HG03066 (cell line): ENCODE data around the gene PAWR.

ENCODE experiments used
- ATAC-seq: cut with Tn5 transposase; IDR thresholded peaks from one replicate; pipeline ENCODE4 v1.9.1; 2021; ENCODE audit warnings: low read depth; ENCODE audit not compliant: unreplicated experiment

PAWR gene

GRCh38 chr12:79690638-79691510 is at the start of gene PAWR:
Gene PAWR (minus strand): TSS chr12:79690964. CDS start chr12:79690244, 720 bp downstream.
- ATAC-seq, result peak; percentile 62

- ATAC-seq, result no peak
Observed at GRCh38 chr12:79737875-79738718, 47.3 kb upstream of the PAWR start.

DNA sequence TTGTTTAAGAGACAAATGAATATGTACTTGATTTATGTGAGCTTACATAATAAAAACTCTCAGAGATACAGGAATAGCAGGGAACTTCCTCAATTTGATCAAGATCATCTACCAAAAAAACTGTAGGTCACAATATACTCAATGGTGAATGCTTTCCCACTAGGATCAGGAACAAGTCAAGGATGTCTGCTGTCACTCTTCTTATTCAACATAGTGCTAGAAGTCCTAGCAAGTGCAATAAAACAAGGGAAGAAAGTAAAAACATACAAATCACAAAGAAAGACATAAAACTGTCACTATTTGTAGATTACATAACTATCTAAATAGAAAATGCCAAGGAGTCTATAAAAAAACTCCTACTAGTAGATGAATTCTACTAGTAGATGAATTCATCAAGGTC is 41.9 kb upstream of the PAWR start:
- ATAC-seq, result no peak

DNA sequence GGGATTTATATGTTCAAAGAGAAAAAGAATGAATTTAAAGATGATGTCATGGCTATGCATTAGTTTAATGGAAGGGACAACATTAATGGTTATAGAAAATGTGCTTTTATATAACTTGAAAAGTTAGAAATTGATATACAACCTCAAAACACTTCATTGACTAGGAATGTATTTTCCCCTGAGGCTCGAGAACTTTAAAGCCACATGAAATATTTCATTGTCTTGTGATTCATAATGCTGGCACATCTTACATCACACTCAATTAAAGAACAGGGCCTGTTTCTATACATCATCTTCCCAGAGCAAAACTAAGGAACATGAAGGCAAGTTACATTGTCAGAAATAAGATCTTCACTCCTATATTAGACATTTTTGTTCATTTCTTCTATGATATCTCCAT is 35.2 kb upstream of the PAWR start:
- no peak for ATAC-seq

GRCh38 chr12:79717006-79717405 is 26.2 kb upstream of the PAWR start:
- ATAC-seq, result no peak

GRCh38 chr12:79715308-79715707 is 24.5 kb upstream of the PAWR start:
- ATAC-seq, result no peak

DNA sequence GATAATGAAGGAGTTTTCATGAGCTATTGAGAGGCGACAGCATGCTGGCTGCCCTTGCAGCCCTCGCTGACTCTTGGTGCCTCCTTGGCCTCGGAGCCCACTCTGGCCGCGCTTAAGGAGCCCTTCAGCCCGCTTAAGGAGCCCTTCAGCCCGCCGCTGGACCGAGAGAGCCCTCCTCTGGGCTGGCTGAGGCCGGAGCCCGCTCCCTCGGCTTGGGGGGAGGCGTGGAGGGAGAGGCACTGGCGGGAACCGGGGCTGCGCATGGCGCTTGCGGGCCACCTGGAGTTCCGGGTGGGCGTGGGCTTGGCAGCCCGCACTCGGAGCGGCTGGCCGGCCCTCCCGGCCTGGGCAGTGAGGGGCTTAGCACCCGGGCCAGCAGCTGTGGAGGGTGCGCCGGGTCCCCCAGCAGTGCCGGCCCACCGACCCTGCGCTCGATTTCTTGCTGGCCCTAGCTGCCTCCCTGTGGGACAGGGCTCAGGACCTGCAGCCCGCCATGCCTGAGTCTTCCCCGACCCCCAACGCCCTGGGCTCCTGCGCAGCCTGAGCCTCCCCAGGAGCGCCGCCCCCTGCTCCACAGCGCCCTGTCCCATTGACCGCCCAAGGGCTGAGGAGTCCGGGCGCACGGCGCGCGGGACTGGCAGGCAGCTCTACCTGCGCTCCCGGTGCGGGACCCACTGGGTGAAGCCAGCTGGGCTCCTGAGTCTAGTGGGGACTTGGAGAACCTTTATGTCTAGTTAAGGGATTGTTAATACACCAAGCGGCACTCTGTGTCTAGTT is 20.1 kb upstream of the PAWR start:
- no peak for ATAC-seq

DNA sequence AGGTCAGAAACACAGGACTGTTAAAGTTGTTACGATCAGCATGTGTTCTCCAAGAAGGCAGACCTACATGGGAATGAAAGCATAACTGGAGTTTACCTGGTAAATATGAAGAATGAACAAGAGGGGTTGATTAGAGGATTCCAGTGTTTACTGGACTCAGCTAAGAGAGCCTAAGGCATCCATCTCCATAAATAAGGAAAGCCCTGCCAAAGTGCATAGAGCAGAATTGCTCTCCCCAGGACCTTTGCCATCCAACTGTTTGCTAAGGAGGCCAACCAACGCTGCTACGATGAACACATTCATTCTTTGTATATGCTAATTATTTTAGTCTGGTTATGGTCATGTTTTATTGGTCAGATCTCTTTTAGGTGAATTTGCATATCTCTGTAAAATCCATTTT is 17.1 kb upstream of the PAWR start:
- ATAC-seq, result no peak

GRCh38 chr12:79706676-79707075 is 15.9 kb upstream of the PAWR start:
- ATAC-seq, result no peak

GRCh38 chr12:79706156-79706555 is 15.4 kb upstream of the PAWR start:
- no peak for ATAC-seq

DNA sequence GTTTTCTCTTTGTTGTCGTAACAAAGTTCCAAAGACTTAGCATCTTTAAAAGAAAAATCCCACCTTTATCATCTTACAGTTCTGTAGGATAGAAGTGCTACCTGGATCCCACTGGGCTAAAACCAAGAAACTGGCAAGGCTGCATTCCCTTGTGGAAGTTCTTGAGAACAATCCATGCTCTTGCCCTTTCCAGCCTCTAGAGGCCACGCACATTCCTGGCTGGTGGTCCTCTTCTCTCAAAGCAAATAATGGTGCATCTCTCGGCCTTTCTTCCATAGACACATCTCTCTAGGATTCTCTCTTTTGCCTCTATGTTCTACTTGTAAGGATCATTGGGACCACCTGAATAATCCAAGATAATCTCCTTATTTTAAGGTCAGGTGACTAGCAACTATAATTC is 8.2 kb upstream of the PAWR start:
- ATAC-seq, result no peak

DNA sequence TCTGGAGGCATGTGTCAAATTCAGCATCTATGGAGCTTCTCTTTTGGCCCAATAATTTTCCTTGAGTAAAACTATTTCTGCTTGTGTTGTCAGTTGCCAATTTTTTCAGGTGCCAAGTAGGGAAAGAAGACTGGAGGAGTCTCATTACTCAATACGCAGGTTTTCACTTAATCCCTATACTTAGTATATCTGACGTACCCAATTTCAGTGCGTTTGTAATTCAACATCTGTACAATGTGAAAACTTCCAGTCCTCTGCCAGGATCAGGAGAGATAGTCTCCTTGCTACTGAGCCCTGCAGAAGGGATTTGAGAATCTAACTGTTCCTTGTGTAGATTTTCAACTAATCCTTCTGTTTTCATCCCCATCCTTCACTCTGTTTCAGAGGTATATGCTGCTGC is 5.7 kb upstream of the PAWR start:
- no peak for ATAC-seq

DNA sequence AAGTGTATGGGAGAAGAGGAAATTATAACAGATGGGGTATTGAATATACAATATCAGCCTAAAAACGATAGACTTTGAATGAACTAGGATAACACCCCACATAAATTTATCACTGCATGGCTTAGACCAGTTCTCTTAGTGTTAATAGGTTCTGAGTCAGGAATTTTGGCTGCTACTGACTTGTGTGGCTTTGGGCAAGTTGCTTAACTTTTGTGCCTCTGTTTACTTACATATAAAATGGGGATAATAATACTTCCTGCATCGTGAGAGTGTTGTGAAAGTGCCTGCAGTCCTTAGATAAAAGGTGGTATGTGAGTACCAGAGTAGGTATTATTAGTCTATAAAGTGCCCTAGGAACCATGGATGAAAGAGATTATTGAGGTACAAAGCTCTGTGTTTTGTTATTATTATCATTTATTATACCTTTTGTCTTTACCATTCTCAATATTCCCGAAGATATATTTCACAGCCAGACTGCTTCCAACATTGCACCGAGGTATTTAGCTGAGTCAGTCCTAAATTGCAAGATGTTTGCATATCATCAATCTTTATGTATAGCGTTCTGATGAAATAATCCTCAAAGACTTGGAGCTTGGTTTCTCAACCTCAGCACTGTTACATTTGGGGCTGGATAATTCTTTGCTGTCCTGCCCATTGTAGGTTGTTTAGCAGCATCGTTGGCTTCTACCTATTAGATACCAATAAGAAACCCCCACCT is 2.3 kb upstream of the PAWR start:
- no peak for ATAC-seq

GRCh38 chr12:79691511-79692248 is 916 bp upstream of the PAWR start:
- no peak for ATAC-seq

DNA sequence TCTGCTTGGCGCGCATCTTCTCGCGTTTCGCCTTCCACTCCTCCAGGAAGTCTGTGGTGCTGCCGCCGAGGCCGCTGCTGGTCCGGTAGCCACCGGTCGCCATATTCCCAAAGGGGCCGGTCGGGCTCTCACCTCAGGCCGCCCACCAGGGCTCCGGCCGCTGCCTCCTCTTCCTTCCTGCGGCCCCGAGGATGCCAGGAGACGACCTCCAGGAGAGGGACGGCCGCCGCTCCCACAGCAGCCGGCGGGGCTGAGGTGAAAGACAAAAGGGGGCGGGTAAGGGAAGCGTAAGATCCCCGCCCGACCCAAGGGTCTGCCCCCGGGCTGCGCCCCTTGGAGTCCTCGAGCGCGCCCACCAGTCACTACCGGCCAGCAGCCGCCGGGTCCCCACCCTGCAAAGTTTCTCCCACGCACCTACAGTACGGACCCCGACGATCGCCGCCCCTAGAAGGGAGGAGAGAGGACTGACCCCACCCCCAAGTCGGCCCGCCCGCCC is 574 bp downstream of the PAWR start:
- ATAC-seq, result peak; percentile 26

GRCh38 chr12:79689477-79690141 is 1.2 kb downstream of the PAWR start:
- ATAC-seq, result peak; percentile 24

- no peak for ATAC-seq
Observed at GRCh38 chr12:79689061-79689476, 1.7 kb downstream of the PAWR start.

DNA sequence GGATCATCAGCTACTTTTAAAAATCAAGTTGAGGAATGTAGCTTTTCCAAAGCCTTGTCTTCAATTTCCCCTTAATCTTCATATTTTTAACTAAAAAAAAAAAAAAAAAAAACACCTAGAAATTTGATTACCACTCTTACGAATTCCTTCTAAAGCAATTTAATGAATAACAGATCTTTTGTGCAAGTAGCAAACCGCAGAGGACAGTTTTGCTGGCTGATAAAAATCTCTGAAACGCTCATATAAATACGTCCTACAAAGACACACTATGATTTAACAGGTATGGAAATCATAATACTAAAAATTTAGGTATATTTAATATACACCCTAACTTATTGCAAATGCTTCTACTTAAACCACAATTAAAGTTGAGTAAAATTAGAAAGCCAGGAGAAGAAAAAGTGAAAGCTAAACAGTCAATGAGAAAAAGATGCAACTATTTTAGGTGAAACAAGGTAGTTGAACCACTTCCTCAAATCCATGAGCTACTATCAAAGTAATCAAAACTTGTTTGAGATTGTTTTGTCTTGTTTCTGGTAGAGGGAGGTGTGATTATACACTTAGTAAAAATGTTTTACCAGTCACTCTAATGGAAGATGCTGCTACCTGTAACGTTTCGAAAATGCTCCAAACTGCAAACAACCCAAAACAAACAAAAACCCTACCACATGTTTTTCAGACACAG is 2.2 kb downstream of the PAWR start:
- ATAC-seq, result no peak
